Measurements from ENCODE around the gene NRG2. TPM values are rescaled to one million over a fixed set of nuclear protein-coding genes. Genes with fewer than 3 reads are reported as not detected.
A peak's percentile ranks its signal among the peaks of the same experiment; 100 is the strongest.

The NRG2 gene
- total and polyA plus RNA-seq, 2 experiments from 2014 or later, result 13.5 to 20.7 TPM

DNA sequence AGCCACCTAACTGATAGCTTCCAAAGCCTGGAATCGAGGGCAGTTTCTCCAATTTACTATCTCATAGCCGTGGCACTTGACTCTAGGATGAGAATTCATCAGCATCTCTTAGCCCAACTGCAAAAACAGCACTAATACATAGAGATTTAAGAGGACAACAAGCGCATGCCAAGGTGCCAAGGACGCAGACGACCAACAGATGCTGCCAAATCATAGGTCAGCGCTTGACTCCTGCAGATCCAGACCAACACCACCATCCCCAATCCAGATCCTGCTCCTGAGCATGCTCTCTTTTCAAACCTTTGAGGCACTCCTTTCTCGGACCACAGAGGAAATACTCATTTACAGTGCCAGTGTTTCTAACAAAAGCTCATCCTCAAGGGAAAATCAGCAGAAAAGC is 24.6 kb downstream of the NRG2 start:
- DNase-seq (ENCODE audit: low read depth in 1 of 2, low spot score in 1 of 2), result no peak
- H3K9me3 ChIP-seq (ENCODE audit: low read depth), result no peaks in the 10 kb centered on the region
- TF ChIP-seq, protein P1, sequence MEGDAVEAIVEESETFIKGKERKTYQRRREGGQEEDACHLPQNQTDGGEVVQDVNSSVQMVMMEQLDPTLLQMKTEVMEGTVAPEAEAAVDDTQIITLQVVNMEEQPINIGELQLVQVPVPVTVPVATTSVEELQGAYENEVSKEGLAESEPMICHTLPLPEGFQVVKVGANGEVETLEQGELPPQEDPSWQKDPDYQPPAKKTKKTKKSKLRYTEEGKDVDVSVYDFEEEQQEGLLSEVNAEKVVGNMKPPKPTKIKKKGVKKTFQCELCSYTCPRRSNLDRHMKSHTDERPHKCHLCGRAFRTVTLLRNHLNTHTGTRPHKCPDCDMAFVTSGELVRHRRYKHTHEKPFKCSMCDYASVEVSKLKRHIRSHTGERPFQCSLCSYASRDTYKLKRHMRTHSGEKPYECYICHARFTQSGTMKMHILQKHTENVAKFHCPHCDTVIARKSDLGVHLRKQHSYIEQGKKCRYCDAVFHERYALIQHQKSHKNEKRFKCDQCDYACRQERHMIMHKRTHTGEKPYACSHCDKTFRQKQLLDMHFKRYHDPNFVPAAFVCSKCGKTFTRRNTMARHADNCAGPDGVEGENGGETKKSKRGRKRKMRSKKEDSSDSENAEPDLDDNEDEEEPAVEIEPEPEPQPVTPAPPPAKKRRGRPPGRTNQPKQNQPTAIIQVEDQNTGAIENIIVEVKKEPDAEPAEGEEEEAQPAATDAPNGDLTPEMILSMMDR (IDR thresholded peaks at IDR 0.05; ENCODE audit: low read depth, low read length), result no peak
- H3K27me3 ChIP-seq, result no peaks in the 10 kb centered on the region
- H3K36me3 ChIP-seq, result no peaks in the 10 kb centered on the region
- no peak overlapping the region for H3K4me3 ChIP-seq
- H3K27ac ChIP-seq, result no peak overlapping the region
- H3K4me1 ChIP-seq (ENCODE audit: low read depth), result peaks cover 30% of the 10 kb centered on the region

DNA sequence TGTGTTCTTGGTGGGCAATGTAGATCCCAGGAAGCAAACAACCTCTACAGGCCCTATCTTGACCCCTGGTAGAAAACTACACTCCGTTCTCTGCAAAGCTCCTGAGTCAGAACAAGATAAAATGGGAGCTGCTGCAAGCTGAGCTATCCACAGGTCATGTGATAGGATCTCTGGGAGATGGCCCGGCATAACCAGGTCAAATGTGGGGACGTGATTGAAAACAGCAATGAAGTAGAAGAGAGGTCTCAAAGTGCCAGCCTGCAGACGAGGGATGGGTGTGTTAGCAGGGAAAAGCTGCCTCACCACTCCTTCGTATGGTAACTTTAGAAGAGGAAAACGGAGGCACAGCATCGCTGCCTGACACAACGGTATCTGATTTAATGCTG is 25.0 kb downstream of the NRG2 start:
- DNase-seq (ENCODE audit: low read depth in 1 of 2, low spot score in 1 of 2), result peak in 1 of 2 donors; percentile 22
- no peaks in the 10 kb centered on the region for H3K9me3 ChIP-seq (ENCODE audit: low read depth)
- H3K36me3 ChIP-seq, result no peaks in the 10 kb centered on the region
- peaks cover 30% of the 10 kb centered on the region for H3K4me1 ChIP-seq (ENCODE audit: low read depth)
- no peak overlapping the region for H3K27ac ChIP-seq
- H3K4me3 ChIP-seq, result no peak overlapping the region
- no peaks in the 10 kb centered on the region for H3K27me3 ChIP-seq
- TF ChIP-seq, protein P1 (IDR thresholded peaks at IDR 0.05; ENCODE audit: low read depth, low read length), result no peak

- Histone ChIP-seq H3K9me3 (ENCODE audit: low read depth) (no peaks in the 10 kb centered on the region), H3K4me1 (ENCODE audit: low read depth) (peaks cover 30% of the 10 kb centered on the region), H3K4me3 (no peak overlapping the region), H3K27me3 (no peaks in the 10 kb centered on the region), H3K27ac (no peak overlapping the region), H3K36me3 (no peaks in the 10 kb centered on the region)
- DNase-seq (ENCODE audit: low read depth in 1 of 2, low spot score in 1 of 2), result no peak
- TF ChIP-seq, protein P1 (IDR thresholded peaks at IDR 0.05; ENCODE audit: low read depth, low read length), result no peak
These were observed 25.6 kb downstream of the NRG2 start for GRCh38 chr5:140017397-140018095.

GRCh38 chr5:140015706-140016105 is 27.4 kb downstream of the NRG2 start:
- Histone ChIP-seq H3K4me3 (no peak overlapping the region), H3K27me3 (no peaks in the 10 kb centered on the region), H3K27ac (no peak overlapping the region), H3K9me3 (ENCODE audit: low read depth) (no peaks in the 10 kb centered on the region), H3K36me3 (no peaks in the 10 kb centered on the region), H3K4me1 (ENCODE audit: low read depth) (peaks cover 36% of the 10 kb centered on the region)
- TF ChIP-seq, protein P1 (IDR thresholded peaks at IDR 0.05; ENCODE audit: low read depth, low read length), result no peak
- no peak for DNase-seq (ENCODE audit: low read depth in 1 of 2, low spot score in 1 of 2)

GRCh38 chr5:140014751-140015150 is 28.3 kb downstream of the NRG2 start:
- DNase-seq (ENCODE audit: low read depth in 1 of 2, low spot score in 1 of 2), result no peak
- Histone ChIP-seq H3K9me3 (ENCODE audit: low read depth) (no peaks in the 10 kb centered on the region), H3K27me3 (no peaks in the 10 kb centered on the region), H3K36me3 (no peaks in the 10 kb centered on the region), H3K4me3 (no peak overlapping the region), H3K4me1 (ENCODE audit: low read depth) (peaks cover 34% of the 10 kb centered on the region), H3K27ac (no peak overlapping the region)
- TF ChIP-seq, protein P1 (IDR thresholded peaks at IDR 0.05; ENCODE audit: low read depth, low read length), result no peak

Measured in cardiac muscle cell (in vitro differentiated cells and primary cell).